Measurements from ENCODE around the gene PABPN1. TPM values are rescaled to one million over a fixed set of nuclear protein-coding genes. Genes with fewer than 3 reads are reported as not detected.
A peak's percentile ranks its signal among the peaks of the same experiment; 100 is the strongest.

The PABPN1 gene
- total RNA-seq, 1 donor from 2014 or later: 62.2 TPM

GRCh38 chr14:23285530-23286019 lies 35.7 kb upstream of the PABPN1 start:
- no peak for DNase-seq (ENCODE audit: low read depth)
- TF ChIP-seq CTCF (conservative IDR thresholded peaks at IDR 0.05; ENCODE audit: low read depth, low read length): no peak
- H3K4me3 ChIP-seq (ENCODE audit: low read depth, low read length): peak overlapping the region; percentile 98

GRCh38 chr14:23286020-23286901 lies 35.0 kb upstream of the PABPN1 start, which contains the start of gene HOMEZ:
Gene HOMEZ, minus strand, starts transcription at chr14:23286132. Its CDS starts 180 bp downstream, at chr14:23285952.
- peak within 1 kb of the TSS; percentile 98 for H3K4me3 ChIP-seq (ENCODE audit: low read depth, low read length)
- peak; percentile 76 for DNase-seq (ENCODE audit: low read depth)
- TF ChIP-seq CTCF (conservative IDR thresholded peaks at IDR 0.05; ENCODE audit: low read depth, low read length): peak; percentile 18

- no peak for TF ChIP-seq CTCF (conservative IDR thresholded peaks at IDR 0.05; ENCODE audit: low read depth, low read length)
- no peak for DNase-seq (ENCODE audit: low read depth)
- H3K4me3 ChIP-seq (ENCODE audit: low read depth, low read length): peak overlapping the region; percentile 98
These were observed 34.3 kb upstream of the PABPN1 start for GRCh38 chr14:23286902-23287479.

DNA sequence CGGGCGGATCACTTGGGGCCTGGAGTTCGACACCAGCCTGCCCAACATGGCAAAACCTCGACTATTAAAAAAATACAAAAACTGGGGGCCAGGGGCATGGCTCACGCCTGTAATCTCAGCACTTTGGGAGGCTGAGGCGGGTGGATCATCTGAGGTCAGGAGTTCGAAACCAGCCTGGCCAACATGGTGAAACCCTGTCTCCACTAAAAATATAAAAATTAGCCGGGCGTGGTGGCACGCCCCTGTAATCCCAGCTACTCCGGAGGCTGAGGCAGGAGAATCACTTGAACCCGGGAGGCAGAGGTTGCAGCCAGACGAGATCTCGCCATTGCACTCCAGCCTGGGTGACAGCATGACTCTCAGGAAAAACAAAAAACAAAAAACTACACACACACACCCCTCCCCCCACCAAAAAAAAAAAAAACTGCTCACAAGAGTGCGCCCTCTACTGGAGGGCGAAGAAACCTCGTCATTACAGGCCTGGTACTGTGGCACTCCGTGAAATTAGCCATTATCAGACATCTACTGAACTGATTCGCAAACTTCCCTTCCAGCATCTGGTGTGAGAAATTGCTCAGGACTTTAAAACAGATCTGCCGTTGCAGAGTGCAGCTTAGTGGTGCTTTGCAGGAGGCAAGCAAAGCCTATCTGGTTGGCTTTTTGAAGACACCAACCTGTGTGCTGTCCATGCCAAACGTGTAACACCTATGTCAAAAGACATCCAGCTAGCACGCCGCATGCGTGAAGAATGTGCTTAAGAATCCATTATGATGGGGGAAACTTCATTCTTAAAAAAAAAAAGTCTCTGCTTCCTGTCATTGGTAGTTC lies 26.3 kb upstream of the PABPN1 start:
- DNase-seq (ENCODE audit: low read depth): no peak
- peak; percentile 94 for TF ChIP-seq CTCF (conservative IDR thresholded peaks at IDR 0.05; ENCODE audit: low read depth, low read length)
- no peak overlapping the region for H3K4me3 ChIP-seq (ENCODE audit: low read depth, low read length)

DNA sequence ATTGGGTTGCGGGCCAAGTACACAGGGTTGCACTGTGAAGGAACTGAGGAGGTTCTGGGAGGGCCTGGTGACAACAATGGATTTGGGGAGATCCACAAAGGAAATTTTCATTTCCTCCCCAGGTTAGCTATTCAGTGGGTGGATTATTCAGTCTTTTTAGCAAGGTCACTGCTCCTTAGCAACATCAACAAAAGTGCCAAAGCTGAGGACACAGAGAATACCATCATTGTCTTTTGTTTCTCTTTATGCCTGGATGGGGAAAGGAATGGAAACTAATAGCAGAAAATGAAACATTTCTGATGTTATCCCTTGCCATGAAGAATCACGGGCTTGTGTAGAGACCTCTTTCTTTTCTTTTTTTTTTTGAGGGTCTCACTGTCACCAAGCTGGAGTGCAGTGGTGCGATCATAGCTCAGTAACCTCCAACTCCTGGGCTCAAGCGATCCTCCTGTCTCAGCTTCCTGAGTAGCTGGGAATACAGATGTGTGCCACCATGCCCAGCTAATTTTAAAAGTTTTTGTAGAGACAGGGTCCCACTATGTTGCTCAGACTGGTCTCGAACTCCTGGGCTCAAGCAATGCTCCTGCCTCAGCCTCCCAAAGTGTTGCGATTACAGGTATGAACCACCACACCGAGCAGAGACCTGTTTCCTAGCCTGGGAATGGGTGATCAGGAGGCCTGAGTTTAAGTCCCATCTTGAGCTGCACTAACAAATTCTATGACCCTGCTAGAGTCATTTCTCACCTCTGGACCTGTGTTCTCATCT lies 25.1 kb upstream of the PABPN1 start:
- no peak overlapping the region for H3K4me3 ChIP-seq (ENCODE audit: low read depth, low read length)
- no peak for TF ChIP-seq CTCF (conservative IDR thresholded peaks at IDR 0.05; ENCODE audit: low read depth, low read length)
- no peak for DNase-seq (ENCODE audit: low read depth)

- no peak for TF ChIP-seq CTCF (conservative IDR thresholded peaks at IDR 0.05; ENCODE audit: low read depth, low read length)
- H3K4me3 ChIP-seq (ENCODE audit: low read depth, low read length): no peak overlapping the region
- no peak for DNase-seq (ENCODE audit: low read depth)
These were observed 24.2 kb upstream of the PABPN1 start for GRCh38 chr14:23297096-23297495.

Data from epithelial cell of proximal tubule (primary cell).